H9 (cell line): ENCODE data around the gene CABP4. TPM values are rescaled to one million over a fixed set of nuclear protein-coding genes. Genes with fewer than 3 reads are reported as not detected.

Experiments used
- DNase-seq: peaks from one replicate; pipeline ENCODE4 v3.0.0-alpha.2; 2017
- H2AFZ ChIP-seq: one replicate; pipeline ENCODE4 v1.6.1; 2013; ENCODE audit warnings: mild to moderate bottlenecking, low read length, control low read depth, moderate library complexity
- H2AK5ac ChIP-seq: 2 replicates; pipeline ENCODE4 v1.6.1; 2013; ENCODE audit warnings: low read length, control low read depth, mixed read lengths; ENCODE audit not compliant: insufficient read length
- H2BK120ac ChIP-seq: one replicate; pipeline ENCODE4 v1.6.1; 2013; ENCODE audit warnings: low read depth, mild to moderate bottlenecking, low read length, control low read depth, inconsistent platforms; ENCODE audit not compliant: poor library complexity, severe bottlenecking
- H2BK12ac ChIP-seq: 2 replicates; pipeline ENCODE4 v1.6.1; 2013; ENCODE audit warnings: low read length, control low read depth, mixed read lengths, low read depth; ENCODE audit not compliant: insufficient read length
- H2BK15ac ChIP-seq: 2 replicates; pipeline ENCODE4 v1.6.1; 2013; ENCODE audit warnings: low read depth, low read length, control low read depth
- H2BK20ac ChIP-seq: one replicate; pipeline ENCODE4 v1.6.1; 2013; ENCODE audit warnings: low read depth, mild to moderate bottlenecking, low read length, control low read depth, inconsistent platforms; ENCODE audit not compliant: poor library complexity, severe bottlenecking
- H2BK5ac ChIP-seq: 2 replicates; pipeline ENCODE4 v1.6.1; 2013; ENCODE audit warnings: low read length, control low read depth, mixed read lengths; ENCODE audit not compliant: insufficient read length
- H3K14ac ChIP-seq: 2 replicates; pipeline ENCODE4 v1.6.1; 2013; ENCODE audit warnings: low read length, control low read depth; ENCODE audit not compliant: insufficient read depth
- H3K18ac ChIP-seq: 2 replicates; pipeline ENCODE4 v1.6.1; 2013; ENCODE audit warnings: low read depth, mild to moderate bottlenecking, mixed read lengths, low read length, control low read depth; ENCODE audit not compliant: insufficient read length
- H3K23ac ChIP-seq: 2 replicates; pipeline ENCODE4 v1.6.1; 2013; ENCODE audit warnings: low read length, control low read depth, mixed read lengths, low read depth; ENCODE audit not compliant: insufficient read length
- H3K23me2 ChIP-seq: 2 replicates; pipeline ENCODE4 v1.6.1; 2013; ENCODE audit warnings: low read depth, mild to moderate bottlenecking, mixed read lengths, low read length, control low read depth; ENCODE audit not compliant: insufficient read length, poor library complexity, severe bottlenecking
- H3K27ac ChIP-seq: 2 replicates; pipeline ENCODE4 v1.5.1; 2013; ENCODE audit warnings: low read length, control low read depth, mixed read lengths, low read depth; ENCODE audit not compliant: insufficient read length
- H3K27me3 ChIP-seq: 2 replicates; pipeline ENCODE4 v1.6.1; 2013; ENCODE audit warnings: low read length, control low read depth, inconsistent platforms; ENCODE audit not compliant: insufficient read depth
- H3K4ac ChIP-seq: 2 replicates; pipeline ENCODE4 v1.6.1; 2013; ENCODE audit warnings: low read depth, mild to moderate bottlenecking, control low read depth, inconsistent platforms, low read length, moderate library complexity
- H3K4me1 ChIP-seq: 2 replicates; pipeline ENCODE4 v1.6.1; 2013; ENCODE audit warnings: low read length, control low read depth, inconsistent platforms; ENCODE audit not compliant: insufficient read depth
- H3K4me2 ChIP-seq: 2 replicates; pipeline ENCODE4 v1.6.1; 2013; ENCODE audit warnings: low read length, control low read depth, mixed read lengths; ENCODE audit not compliant: insufficient read length, insufficient read depth
- H3K56ac ChIP-seq: 2 replicates; pipeline ENCODE4 v1.6.1; 2013; ENCODE audit warnings: low read depth, mild to moderate bottlenecking, mixed read lengths, low read length, control low read depth; ENCODE audit not compliant: insufficient read length
- H3K79me1 ChIP-seq: 2 replicates; pipeline ENCODE4 v1.6.1; 2013; ENCODE audit warnings: low read depth, mild to moderate bottlenecking, moderate library complexity, low read length, control low read depth, inconsistent platforms; ENCODE audit not compliant: insufficient read depth, poor library complexity, severe bottlenecking
- H3K79me2 ChIP-seq: 2 replicates; pipeline ENCODE4 v1.6.1; 2013; ENCODE audit warnings: low read length, control low read depth, inconsistent platforms; ENCODE audit not compliant: insufficient read depth
- H3K9ac ChIP-seq: 2 replicates; pipeline ENCODE4 v1.6.1; 2013; ENCODE audit warnings: low read length, control low read depth, mixed read lengths; ENCODE audit not compliant: insufficient read length; ENCODE audit errors: extremely low read depth
- H3K9me3 ChIP-seq: one replicate; pipeline ENCODE4 v1.6.1; 2013; ENCODE audit warnings: low read depth, low read length, inconsistent platforms; ENCODE audit not compliant: control insufficient read depth
- H3T11ph ChIP-seq: one replicate; pipeline ENCODE4 v1.6.1; 2013; ENCODE audit warnings: mild to moderate bottlenecking, low read length, control low read depth, inconsistent platforms
- H4K20me1 ChIP-seq: one replicate; pipeline ENCODE4 v1.6.1; 2013; ENCODE audit not compliant: control insufficient read depth, insufficient read length, insufficient read depth
- H4K5ac ChIP-seq: 2 replicates; pipeline ENCODE4 v1.6.1; 2013; ENCODE audit warnings: low read depth, mild to moderate bottlenecking, mixed read lengths, low read length, control low read depth; ENCODE audit not compliant: insufficient read length
- H4K8ac ChIP-seq: replicated peaks from 2 replicates; pipeline ENCODE4 v1.6.1; 2013; ENCODE audit warnings: low read length, control low read depth, mixed read lengths, low read depth; ENCODE audit not compliant: insufficient read length
- H4K91ac ChIP-seq: 2 replicates; pipeline ENCODE4 v1.6.1; 2013; ENCODE audit warnings: low read depth, mild to moderate bottlenecking, moderate library complexity, mixed read lengths, low read length, control low read depth; ENCODE audit not compliant: insufficient read length
- H3K27ac Mint-ChIP-seq, 3 experiments: 2 replicates in 2 of 3; 3 replicates in 1 of 3; pipeline ENCODE4 v1.8.0; 2020 to 2021; ENCODE audit warnings: mixed read lengths in 3 of 3, mild to moderate bottlenecking in 1 of 3, moderate library complexity in 1 of 3
- H3K27me3 Mint-ChIP-seq: 2 replicates; pipeline ENCODE4 v1.8.0; 2021; ENCODE audit warnings: low read depth, mild to moderate bottlenecking, moderate library complexity, mixed read lengths
- H3K36me3 Mint-ChIP-seq, 3 experiments: 2 replicates in 2 of 3; 3 replicates in 1 of 3; pipeline ENCODE4 v1.8.0; 2020 to 2021; ENCODE audit warnings: low read depth in 3 of 3, mixed read lengths in 3 of 3; ENCODE audit not compliant: insufficient read depth in 1 of 3
- H3K4me1 Mint-ChIP-seq, 2 experiments: 2 replicates each; pipeline ENCODE4 v1.8.0; 2020; ENCODE audit warnings: mixed read lengths in 2 of 2
- H3K4me3 Mint-ChIP-seq, 2 experiments: 2 replicates in 1 of 2; 3 replicates in 1 of 2; pipeline ENCODE4 v1.8.0; 2020 to 2021; ENCODE audit warnings: mild to moderate bottlenecking in 2 of 2, mixed read lengths in 2 of 2, moderate library complexity in 1 of 2
- H3K9me3 Mint-ChIP-seq, 2 experiments: 2 replicates in 1 of 2; 3 replicates in 1 of 2; pipeline ENCODE4 v1.8.0; 2020; ENCODE audit warnings: mild to moderate bottlenecking in 2 of 2, mixed read lengths in 2 of 2, moderate library complexity in 1 of 2
- WGBS: extraction: QIAGEN DNeasy Blood & Tissue Kit; methylation state at CpG from one replicate; pipeline ENCODE4 v1.1.7; 2013; ENCODE audit warnings: missing lambda C conversion rate, low lambda C conversion rate, mixed read lengths; ENCODE audit not compliant: insufficient read length; ENCODE audit errors: extremely low coverage; 5-methylcytosine and 5-hydroxymethylcytosine counted together
- total RNA-seq: library from RNA; stranded (reverse); gene quantifications from 2 replicates; pipeline ENCODE4 v1.2.1, GENCODE V29; 2021
- TF ChIP-seq, protein P1 (sequence below): fragments of 200-600 bp; sonication (generic); conservative IDR thresholded peaks from 3 replicates; pipeline ENCODE4 v1.8.0; 2021; ENCODE audit warnings: antibody characterized with exemption, mild to moderate bottlenecking

CABP4 gene
- total RNA-seq, 1 experiment from 2014 or later = not detected

DNA sequence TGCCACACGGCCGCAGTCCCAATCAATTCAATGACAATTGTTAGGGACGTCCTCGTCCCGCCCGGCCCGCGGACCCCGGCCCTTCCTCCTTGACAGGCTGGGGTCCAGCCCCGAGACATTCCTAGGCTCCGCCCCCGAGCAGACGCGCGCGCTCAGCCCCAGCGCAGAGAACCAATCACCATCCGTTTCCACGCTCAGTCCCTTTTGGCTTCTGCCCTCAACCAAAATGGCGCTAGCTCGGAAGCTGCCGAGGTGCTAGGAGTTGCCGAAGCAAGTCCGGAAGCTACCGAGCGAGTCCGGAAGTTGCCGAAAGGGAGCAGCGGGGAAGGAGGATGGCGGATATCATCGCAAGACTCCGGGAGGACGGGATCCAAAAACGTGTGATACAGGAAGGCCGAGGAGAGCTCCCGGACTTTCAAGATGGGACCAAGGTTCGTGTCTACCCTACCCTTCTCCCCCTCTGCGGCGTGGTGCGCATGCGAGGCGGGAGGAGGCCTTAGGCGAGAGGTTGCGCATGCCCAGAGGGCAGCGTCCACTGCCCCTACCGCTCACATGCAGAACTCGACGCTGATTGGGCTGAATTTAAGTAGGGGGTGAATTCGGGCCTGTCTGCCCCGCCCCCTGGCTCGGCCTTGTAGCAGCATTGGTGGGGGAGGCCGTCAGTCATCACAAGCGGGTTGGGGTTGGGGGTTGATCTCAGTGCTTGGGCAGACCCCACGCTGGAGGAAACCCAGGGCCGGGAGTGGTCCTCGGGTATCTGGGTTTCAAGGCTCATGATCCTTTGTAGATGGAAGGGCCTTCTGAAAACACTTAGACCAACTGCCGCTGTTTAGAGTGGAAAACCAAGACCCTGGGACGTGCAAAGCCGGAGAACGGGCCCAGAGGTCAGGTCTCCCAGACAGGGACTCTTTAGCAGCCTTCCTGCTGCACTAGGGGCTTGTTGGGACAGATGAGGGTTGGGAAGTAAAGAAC, 28.0 kb downstream of the CABP4 start, which contains the start of gene AIP:
Gene AIP, plus strand, starts transcription at position 200 of the 972 bp plus-strand sequence. Its CDS starts 133 bp downstream, at position 333.
- Histone ChIP-seq H3K23me2 (no peaks in the 10 kb centered on the region), H4K91ac (no peak within 1 kb of the TSS), H2BK120ac (no peak within 1 kb of the TSS), H4K5ac (no peak within 1 kb of the TSS), H3K9ac (peak within 1 kb of the TSS; percentile 1), H3K27me3 (no peaks in the 10 kb centered on the region; the same call in 1 of the 2 replicates), H3K79me1 (no peaks in the 10 kb centered on the region), H3K27ac (no peak within 1 kb of the TSS), H3K4ac (no peak within 1 kb of the TSS), H2AFZ (no peak within 1 kb of the TSS), H2BK15ac (no peak within 1 kb of the TSS), H2AK5ac (no peak within 1 kb of the TSS), H3K79me2 (no peaks in the 10 kb centered on the region), H3K4me1 (no peaks in the 10 kb centered on the region; the same call in 1 of the 2 replicates), H2BK20ac (no peak within 1 kb of the TSS), H3T11ph (no peak within 1 kb of the TSS), H4K8ac (no peak within 1 kb of the TSS), H3K9me3 (no peaks in the 10 kb centered on the region), H3K4me2 (peak within 1 kb of the TSS; percentile 7), H2BK12ac (no peak within 1 kb of the TSS), H2BK5ac (no peak within 1 kb of the TSS), H3K14ac (peak within 1 kb of the TSS; percentile 3; the same call in 1 of the 2 replicates), H3K23ac (no peak within 1 kb of the TSS), H3K18ac (peak within 1 kb of the TSS; percentile 22), H4K20me1 (no peaks in the 10 kb centered on the region), H3K56ac (no peak within 1 kb of the TSS)
- WGBS = no CpG with 5 or more reads among the region's 60 CpGs
- peaks cover 19 to 25% of the 10 kb centered on the region in 2 experiments for H3K4me1 Mint-ChIP-seq
- TF ChIP-seq, protein P1, sequence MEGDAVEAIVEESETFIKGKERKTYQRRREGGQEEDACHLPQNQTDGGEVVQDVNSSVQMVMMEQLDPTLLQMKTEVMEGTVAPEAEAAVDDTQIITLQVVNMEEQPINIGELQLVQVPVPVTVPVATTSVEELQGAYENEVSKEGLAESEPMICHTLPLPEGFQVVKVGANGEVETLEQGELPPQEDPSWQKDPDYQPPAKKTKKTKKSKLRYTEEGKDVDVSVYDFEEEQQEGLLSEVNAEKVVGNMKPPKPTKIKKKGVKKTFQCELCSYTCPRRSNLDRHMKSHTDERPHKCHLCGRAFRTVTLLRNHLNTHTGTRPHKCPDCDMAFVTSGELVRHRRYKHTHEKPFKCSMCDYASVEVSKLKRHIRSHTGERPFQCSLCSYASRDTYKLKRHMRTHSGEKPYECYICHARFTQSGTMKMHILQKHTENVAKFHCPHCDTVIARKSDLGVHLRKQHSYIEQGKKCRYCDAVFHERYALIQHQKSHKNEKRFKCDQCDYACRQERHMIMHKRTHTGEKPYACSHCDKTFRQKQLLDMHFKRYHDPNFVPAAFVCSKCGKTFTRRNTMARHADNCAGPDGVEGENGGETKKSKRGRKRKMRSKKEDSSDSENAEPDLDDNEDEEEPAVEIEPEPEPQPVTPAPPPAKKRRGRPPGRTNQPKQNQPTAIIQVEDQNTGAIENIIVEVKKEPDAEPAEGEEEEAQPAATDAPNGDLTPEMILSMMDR = no peak; the same call in 2 of the 3 replicates
- peak; percentile 98 for DNase-seq
- peak within 1 kb of the TSS; percentile 93 to 98 (median 94); a peak in 6 of 7 replicates for H3K27ac Mint-ChIP-seq
- H3K27me3 Mint-ChIP-seq = peaks cover 28% of the 10 kb centered on the region
- H3K9me3 Mint-ChIP-seq = peaks cover 0 to under 1% of the 10 kb centered on the region in 2 experiments; a peak in 1 of 5 replicates
- peaks cover 5 to 10% (median 8%) of the 10 kb centered on the region in 3 experiments; a peak in 6 of 7 replicates for H3K36me3 Mint-ChIP-seq
- H3K4me3 Mint-ChIP-seq = peak within 1 kb of the TSS; percentile 83 to 84
